GM12873 (cell line): ENCODE data around the gene ASCL5.

ENCODE experiments used
- CTCF ChIP-seq: IDR thresholded peaks from 2 replicates; pipeline ENCODE4 v1.5.1; 2012; ENCODE audit warnings: low read depth, mild to moderate bottlenecking, moderate library complexity, low read length, control low read depth; ENCODE audit not compliant: insufficient read depth; ENCODE audit errors: missing control alignments

The ASCL5 gene

GRCh38 chr1:201111156-201111555 lies 15.8 kb downstream of the ASCL5 start:
- TF ChIP-seq CTCF: no peak

- no peak for TF ChIP-seq CTCF
Observed at GRCh38 chr1:201110616-201111015, 16.4 kb downstream of the ASCL5 start.

GRCh38 chr1:201110138-201110537 lies 16.8 kb downstream of the ASCL5 start:
- no peak for TF ChIP-seq CTCF

- TF ChIP-seq CTCF: no peak
Observed at GRCh38 chr1:201109651-201110050, 17.3 kb downstream of the ASCL5 start.

- TF ChIP-seq CTCF: no peak
Observed at GRCh38 chr1:201108614-201109013, 18.4 kb downstream of the ASCL5 start.

- TF ChIP-seq CTCF: no peak
Observed at GRCh38 chr1:201105688-201106087, 21.3 kb downstream of the ASCL5 start.

- TF ChIP-seq CTCF: no peak
Observed at GRCh38 chr1:201104141-201104540, 22.8 kb downstream of the ASCL5 start.
